ENCODE measurements around the gene DPP10.

DPP10 gene

DNA sequence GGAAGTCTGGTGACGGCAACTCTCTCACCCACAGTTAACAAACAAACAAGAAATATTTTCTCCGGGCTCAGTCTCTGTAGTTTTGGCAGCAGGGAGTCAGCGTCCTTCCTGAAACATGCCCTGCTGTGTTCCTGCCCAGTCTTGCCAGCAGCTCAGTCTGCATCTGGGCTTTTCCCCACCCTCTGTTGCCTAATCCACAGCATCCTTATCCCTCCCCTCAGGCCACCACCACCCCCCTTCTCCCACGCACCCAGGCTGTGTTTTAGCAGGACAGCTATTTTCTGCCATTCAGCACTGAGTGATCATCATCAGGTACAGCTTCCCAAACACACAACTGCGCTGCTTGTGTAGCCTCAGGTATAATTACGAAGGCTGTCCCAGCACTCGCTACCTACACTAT lies 168.2 kb downstream of the DPP10 start:
- no peak for DNase-seq

DNA sequence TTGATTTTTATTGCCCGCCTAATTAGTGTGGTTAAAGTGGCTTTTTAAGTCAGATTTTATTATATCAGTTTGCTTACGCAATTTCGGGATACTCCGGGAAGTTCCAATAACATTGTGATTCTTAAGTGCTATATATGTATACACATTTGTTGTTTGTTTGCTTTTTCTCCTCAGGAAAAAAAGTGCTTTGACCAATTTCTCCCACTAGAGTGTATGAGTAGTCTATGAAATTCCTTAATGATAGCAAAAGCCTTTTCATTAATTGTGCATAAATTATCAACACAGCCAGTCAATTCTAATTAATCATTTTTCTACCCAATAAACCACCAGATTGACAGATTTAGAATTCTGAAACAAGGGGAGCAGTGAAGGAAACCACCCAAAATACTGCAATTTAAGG lies 172.2 kb downstream of the DPP10 start:
- no peak for DNase-seq

GRCh38 chr2:114628481-114628880 lies 186.0 kb downstream of the DPP10 start:
- DNase-seq = no peak

DNA sequence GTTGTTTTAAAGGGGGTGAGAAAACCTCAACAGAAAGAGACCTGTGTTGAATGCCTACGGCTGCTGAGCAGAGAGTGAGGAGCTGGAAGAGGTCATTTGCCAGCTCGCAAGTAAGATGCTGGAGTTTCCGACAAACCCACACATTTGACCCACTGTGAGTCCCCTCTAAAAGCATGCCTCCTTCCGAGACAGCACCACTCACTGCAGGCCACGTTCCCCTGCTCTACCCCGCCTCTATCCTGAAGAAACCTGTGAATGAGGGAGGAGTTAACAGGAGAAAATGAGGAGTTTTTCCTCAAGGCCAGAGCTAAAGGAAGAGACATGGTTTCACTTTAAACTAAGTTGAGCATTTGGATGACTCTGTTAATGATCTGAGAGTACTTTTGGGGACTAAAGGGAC lies 188.7 kb downstream of the DPP10 start:
- no peak for DNase-seq

- DNase-seq = no peak
Measured at GRCh38 chr2:114642166-114642770, 199.8 kb downstream of the DPP10 start.

GRCh38 chr2:114642988-114643553 lies 200.6 kb downstream of the DPP10 start:
- DNase-seq = no peak

DNA sequence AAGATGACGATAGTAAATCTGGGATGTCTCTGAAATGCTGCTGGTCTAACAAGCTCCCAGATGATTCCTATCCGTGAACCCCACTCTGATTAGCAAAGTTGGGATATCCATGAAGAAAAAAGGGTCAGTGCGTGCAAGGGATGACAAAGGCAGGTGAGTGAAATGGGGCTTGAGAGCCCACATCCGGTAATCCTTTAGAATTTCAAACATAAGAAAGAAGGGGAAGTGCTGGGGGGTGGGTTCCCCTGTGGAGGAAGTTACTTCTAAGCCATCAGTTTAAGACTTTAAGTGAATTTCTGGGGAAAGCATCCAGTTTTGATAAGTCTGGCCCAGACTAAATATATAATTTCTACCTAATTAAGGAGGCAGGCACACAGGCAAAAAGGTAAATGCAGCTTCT lies 209.5 kb downstream of the DPP10 start:
- DNase-seq = no peak

DNA sequence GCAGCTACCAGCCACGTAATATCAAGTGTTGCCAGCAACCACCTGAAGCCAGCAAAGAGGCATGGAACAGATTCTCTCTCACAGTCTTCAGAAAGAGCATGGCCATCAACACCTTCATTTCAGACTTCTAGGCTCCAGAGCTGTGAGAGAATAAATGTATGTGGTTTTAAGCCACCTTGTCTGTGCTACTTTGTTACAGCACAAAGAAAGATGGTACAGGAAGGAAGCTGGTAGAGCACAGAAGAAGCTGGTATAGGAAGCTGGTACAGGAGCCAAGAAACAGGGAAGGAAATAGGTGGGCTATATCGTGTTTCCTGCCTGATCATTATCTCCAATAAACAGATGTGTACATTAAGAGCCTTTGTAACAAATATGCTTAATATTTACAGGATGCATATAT lies 217.4 kb downstream of the DPP10 start:
- no peak for DNase-seq

DNA sequence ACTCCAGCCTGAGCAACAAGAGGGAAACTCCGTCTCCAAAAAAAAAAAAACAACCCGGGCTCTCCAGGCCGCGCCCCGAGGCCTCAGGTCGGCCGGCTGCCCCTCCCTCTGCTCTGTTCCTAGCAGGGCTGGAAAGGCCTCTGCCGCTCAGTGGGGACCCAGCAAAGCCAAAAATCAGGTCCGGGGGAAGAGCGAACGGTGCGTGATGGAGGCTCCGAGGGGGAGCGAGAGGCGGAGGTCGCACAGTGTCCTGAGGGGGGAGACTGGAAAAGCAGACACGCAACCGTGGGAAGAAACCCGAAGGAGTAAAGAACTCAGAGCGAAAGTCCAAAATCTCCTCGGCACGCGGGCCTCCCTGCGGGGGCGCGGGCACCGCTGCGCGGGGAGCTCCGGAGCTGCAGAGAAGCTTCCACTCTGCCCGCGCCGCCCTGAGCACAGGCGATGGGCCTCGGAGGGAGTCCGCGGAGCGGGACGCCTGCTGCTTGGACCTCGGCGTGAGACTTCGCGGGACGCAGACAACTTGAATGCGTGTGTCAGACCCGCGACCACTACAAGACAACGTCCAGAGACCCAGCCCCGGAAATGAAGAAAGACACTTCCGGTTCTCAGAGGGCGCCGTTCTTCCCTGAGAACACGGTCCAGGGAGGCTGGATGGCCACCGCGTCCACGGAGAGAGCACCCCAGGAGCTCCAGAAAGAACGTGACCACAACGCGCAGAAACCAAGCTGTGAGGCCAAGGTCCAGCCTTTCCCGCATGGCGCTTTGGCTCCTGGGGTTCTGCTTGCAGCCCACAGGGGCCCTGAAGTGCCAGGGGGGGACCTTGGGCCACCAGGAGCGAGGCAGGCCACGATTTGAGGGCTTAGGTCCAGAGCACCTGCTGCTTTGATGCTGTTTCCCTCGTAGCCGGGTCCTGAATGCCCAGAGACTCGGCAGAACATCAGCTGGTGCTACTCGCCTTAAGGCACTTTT lies 219.8 kb downstream of the DPP10 start:
- peak; percentile 3 for DNase-seq

GRCh38 chr2:114668415-114668814 lies 226.0 kb downstream of the DPP10 start:
- DNase-seq = no peak

DNA sequence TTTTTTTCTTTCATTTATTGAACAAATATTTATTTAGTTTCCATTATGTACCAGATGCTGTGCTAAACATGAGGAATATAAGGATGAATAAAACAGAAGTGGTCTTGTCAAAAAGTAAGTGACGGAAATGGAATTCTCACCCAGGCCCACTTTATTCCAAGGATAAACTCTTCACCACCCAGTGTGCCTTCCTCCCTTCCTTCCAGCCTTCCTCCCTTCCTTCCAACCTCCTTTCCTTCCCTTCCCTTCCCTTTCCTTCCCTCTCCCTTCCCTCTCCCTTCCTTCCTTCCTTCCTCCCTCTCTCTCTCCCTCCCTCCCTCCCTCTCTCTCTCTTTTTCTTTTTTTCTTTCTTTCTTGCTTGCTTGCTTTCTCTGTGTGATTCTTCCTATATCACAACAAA lies 240.8 kb downstream of the DPP10 start:
- DNase-seq = no peak

- DNase-seq = no peak
Measured at GRCh38 chr2:114684403-114684802, 242.0 kb downstream of the DPP10 start.

DNA sequence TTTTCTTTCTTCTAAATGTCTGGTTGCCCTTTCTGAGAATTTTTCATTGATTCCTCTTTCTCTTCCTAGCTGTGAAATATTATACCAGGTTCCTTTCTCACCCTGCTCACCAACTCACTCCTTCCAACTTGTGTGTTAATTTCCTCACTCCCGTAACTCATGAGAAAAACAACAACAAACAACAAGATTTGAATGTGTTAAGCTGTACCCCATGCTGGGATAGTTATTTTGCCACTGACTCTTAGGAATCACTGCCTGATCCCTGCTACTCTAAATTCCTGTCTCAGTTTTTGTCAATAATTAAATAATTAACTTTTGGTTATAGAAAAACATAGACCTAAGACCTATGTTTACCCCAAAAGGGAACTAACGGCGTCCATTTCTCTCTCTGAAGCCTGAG lies 242.7 kb downstream of the DPP10 start:
- no peak for DNase-seq

GRCh38 chr2:114688241-114688640 lies 245.8 kb downstream of the DPP10 start:
- no peak for DNase-seq

DNA sequence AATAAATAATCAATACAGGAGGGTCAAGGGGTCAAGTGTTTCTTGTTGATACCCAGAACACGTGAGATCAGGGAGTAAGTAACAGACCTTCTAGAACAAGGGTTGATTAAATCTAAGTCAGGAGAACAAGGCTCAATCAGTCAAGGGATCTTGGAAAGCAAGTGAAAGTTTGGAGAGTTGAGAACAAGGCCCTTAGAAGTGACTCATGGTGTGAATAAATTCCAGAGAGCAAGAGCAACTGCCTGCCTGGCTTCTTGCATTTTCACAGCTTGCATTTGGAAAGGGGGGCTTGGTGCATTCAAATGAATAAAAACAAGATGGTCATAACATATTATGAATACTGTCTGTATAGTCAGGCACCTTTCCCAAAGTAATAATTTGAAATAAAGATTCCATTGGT lies 256.1 kb downstream of the DPP10 start:
- no peak for DNase-seq

DNA sequence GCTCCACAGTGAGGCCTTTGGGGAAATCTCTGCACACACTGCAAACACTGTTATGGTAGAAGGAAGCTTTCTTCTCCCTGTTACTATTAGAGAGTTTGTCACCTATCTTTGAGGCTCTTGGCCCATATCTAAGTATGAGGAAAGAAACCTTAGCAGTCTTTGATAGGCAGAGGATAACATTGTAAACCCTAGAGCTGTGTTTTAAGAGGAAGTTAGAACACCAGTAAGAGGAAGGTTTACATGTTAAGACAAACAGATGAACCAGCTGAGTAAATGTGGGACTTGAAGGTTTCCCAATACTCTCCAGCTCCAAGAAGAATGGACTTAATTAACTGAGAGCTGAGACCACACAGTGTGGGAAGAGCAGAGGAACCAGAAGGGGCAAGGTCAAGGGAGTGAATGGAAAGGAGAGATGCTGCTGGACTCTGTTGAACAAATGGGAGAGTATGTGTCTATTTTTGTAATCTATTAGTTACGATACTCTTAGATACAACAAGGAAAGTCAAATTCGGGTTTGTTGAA lies 257.0 kb downstream of the DPP10 start:
- no peak for DNase-seq

DNA sequence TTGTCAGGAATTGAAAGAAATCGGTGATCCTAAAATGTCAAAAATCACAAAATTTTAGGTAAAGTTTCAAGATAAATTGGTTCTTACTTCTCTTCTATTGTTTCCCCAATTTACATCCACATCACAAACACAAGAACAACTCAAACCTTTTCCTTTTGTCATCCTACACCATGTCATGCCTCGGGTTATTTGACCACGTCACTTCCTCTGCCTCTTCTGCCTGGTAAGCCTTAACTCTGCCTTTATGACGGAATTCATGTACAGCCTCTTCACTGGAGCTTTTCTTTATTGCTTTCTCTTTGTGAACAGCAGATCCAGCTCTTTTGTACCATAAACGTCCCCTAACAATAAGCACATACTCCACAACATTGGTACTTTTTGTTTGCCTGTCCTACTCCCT lies 258.0 kb downstream of the DPP10 start:
- no peak for DNase-seq

DNA sequence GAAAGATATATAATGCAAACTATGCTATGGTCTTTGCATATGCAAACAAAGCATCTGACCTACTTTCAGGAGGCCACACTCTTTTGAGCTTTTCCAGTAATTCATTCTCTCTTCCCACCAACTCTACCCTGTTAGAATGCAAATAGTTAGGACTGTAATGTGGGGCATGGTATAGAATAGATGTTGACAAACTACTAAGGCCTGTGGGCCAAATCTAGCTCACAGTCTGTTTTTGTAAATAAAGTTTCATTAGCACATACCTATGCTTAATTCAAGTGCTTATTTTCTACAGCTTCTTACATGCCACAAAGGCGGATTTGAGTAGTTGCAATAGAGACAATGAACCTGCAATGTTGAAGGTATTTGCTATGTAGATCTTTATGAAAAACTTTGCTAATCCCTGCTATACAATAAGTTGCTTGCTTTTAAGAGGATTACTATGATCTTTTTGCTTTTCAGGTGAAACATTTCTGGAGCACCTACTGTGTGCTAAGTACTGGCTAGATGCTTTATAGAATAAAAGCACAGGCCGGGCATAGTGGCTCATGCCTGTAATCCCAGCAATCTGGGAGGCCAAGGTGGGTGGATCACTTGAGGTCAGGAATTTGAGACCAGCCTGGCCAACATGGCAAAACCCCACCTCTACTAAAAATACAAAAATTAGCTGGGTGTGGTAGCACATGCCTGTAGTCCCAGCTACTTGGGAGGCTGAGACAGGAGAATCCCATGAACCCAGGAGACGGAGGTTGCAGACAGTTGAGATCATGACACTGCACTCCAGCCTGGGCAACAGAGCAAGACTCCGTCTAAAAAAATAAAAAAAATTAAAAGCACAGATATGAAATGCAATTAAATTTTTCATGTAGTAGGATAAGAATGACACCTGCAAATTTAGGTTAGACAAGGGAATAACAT lies 267.8 kb downstream of the DPP10 start:
- no peak for DNase-seq

DNA sequence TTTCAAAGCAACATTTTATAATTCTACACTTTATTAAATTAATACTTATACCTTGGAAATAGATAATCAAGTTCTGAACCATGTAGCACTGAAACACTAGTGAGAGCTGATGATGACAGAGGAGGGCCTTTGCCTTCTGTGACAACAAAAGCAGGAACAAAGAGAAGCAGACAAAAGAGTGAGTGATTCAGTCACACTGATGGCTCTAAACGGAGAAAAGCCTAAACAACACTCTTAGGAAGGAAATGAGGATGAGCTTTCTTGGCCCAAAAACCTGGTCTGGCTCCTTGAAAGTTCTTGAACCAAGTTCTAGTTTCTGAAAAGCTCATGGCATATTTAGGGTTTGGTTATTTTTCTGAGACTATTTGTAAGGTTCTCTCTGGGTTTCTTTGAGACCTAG lies 271.9 kb downstream of the DPP10 start:
- DNase-seq = no peak

- no peak for DNase-seq
Measured at GRCh38 chr2:114717049-114717448, 274.6 kb downstream of the DPP10 start.

DNA sequence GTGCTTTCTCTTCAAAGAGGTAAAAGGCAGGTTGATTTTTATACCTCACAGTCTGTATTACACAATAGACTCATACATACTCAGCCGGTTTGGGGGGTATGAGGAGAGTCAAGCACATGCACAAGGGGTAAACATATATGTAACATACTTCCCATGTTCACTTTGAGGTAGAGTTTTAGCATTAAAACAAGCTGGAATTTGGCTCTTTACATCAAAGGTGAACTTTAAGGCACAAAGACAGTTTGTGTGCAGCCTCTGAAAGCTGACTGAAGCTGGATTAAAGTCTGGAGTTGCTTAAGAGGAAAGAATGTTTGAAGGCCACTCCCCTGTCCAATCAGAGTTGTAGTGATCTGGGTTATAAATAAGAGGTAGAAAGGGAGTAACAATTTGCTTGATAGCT lies 282.0 kb downstream of the DPP10 start:
- DNase-seq = no peak

DNA sequence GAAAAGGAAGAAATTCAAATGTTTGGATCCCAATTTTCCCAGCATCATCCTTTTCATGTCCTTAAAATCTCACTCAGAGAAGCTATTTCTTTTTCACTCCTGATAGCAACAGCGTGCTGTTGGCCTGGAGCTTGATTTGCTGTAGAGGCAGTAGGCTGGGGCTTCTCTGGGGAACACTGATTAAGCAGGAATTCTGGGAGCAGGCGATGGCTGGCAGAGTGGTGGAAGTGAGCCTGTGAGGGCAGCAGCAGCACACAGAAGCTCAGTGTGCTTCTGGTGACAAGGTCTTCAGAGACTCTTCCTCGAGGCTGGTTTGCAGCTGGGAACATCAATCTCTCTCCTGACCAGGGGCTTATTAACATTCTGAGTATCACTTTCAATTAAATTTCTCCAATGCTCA lies 284.6 kb downstream of the DPP10 start:
- no peak for DNase-seq

DNA sequence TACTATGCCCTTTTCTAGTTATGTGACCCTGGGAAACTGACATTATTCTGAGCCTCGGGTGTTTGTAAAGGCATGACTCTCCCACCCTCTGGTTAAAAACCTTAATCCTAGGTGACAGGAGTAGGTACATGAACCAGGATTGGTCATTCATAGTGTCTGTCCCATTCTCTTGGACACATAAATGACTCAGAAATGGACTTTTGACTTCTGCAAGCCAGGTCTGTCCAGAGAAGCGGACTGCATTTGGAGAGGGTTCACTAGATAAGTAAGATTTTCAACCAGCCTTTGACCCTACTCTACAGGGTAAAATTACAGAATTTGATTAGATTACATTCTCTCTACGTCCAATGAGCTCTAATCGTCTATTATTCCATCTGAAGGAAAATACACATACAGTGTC lies 285.9 kb downstream of the DPP10 start:
- no peak for DNase-seq

Data from stimulated activated CD4-positive, alpha-beta T cell treated with anti-CD3 and anti-CD28 coated beads, Interleukin-4, amount 100 ng/mL, for 1 hour (primary cell).